GM12865 (cell line): Measurements from ENCODE around the gene TNNT1.

ENCODE experiments used
- DNase-seq: peaks from one replicate; pipeline ENCODE4 v3.0.0; 2010; ENCODE audit warnings: low read depth
- H3K4me3 ChIP-seq: 2 replicates; pipeline ENCODE4 v1.5.1; 2011; ENCODE audit warnings: mild to moderate bottlenecking, low read depth, low read length, control low read depth
- TF ChIP-seq, protein P1 (sequence below): IDR thresholded peaks from 2 replicates; pipeline ENCODE4 v1.5.1; 2011; ENCODE audit warnings: low read length, control low read depth, low read depth, inconsistent platforms; ENCODE audit not compliant: insufficient read depth; ENCODE audit errors: missing control alignments

Gene TNNT1

GRCh38 chr19:55087542-55087901 lies 61.5 kb downstream of the TNNT1 start:
- DNase-seq: no peak
- TF ChIP-seq, protein P1, sequence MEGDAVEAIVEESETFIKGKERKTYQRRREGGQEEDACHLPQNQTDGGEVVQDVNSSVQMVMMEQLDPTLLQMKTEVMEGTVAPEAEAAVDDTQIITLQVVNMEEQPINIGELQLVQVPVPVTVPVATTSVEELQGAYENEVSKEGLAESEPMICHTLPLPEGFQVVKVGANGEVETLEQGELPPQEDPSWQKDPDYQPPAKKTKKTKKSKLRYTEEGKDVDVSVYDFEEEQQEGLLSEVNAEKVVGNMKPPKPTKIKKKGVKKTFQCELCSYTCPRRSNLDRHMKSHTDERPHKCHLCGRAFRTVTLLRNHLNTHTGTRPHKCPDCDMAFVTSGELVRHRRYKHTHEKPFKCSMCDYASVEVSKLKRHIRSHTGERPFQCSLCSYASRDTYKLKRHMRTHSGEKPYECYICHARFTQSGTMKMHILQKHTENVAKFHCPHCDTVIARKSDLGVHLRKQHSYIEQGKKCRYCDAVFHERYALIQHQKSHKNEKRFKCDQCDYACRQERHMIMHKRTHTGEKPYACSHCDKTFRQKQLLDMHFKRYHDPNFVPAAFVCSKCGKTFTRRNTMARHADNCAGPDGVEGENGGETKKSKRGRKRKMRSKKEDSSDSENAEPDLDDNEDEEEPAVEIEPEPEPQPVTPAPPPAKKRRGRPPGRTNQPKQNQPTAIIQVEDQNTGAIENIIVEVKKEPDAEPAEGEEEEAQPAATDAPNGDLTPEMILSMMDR: no peak

GRCh38 chr19:55086730-55087541 lies 62.1 kb downstream of the TNNT1 start:
- peak; percentile 42 for DNase-seq
- H3K4me3 ChIP-seq: no peak overlapping the region
- TF ChIP-seq, protein P1: no peak

More at GRCh38 chr19:55087542-55087901, 61.5 kb downstream of the TNNT1 start:
- no peak overlapping the region for H3K4me3 ChIP-seq

GRCh38 chr19:55085923-55086715 lies 62.9 kb downstream of the TNNT1 start:
- TF ChIP-seq, protein P1: no peak
- DNase-seq: no peak
- H3K4me3 ChIP-seq: no peak overlapping the region

DNA sequence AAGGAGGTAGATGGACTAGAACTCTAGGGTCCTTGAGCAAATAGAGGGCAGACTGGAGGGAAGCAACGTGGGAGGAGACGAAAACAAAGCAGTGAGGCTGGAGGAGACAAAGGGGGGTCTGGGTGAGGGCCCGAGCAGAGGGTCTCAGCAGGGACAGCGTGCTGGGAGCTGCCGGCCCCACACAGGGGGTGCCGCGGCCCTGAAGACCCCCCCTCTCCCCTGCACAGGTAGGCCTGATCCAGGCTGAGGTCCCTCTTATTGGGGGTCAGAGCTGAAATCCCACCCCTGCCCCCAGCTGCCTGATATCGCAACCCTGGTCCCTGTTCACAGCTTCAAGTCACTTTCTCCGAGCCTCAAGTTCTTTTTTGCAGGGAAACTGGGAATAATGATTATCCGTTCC lies 64.6 kb downstream of the TNNT1 start:
- H3K4me3 ChIP-seq: no peak overlapping the region
- TF ChIP-seq, protein P1: no peak
- DNase-seq: no peak

DNA sequence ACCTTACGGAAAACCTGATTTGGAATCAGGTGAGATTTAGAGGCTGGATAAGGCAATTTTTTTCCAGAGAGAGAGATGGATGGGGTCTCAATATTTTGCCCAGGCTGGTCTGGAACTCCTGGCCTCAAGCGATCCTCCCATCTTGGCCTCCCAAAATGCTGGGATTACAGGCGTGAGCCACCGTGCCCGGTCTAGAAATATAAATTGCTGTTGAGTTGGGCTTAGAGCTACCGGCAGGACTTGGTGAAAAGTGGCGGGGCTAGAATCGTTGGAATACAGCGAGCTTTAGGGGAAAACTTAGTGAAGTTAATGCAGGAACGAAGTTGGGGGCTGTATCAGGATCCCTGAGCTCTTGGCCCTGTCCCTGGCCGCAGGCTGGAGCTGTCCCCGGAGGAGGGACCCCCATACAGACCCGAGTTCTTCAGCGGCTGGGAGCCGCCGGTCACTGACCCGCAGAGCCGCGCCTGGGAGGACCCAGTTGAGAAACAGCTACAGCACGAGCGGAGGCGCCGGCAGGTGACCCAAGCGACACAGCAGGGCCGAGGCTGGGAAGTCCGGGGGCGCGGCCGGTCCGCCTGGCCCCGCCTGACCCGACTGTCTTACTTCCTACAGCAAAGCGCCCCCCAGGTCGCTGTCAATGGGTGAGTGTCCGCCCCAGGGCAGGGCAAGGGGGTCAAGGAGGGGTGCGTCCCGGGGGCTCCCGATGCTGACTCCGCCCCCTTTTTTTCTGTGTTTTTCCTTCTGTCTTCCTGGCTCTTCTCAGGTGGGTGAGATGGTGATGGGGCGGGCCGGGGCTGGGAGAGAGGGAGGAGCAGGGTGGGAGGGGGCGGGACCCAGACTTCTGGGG lies 65.8 kb downstream of the TNNT1 start:
- DNase-seq: no peak
- H3K4me3 ChIP-seq: no peak overlapping the region
- TF ChIP-seq, protein P1: no peak
